H1 (cell line): ENCODE measurements around the gene BMX. TPM values are rescaled to one million over a fixed set of nuclear protein-coding genes. Genes with fewer than 3 reads are reported as not detected.

Experiments used
- CTCF ChIA-PET: fragments of 300-600 bp; sonication (Branson Sonifier 250); formaldehyde crosslinking; loops from one replicate; lab custom pipeline; 2021; ENCODE audit not compliant: partially characterized antibody; lab: Charles Lee
- POLR2A ChIA-PET: fragments of 300-600 bp; sonication (Branson Sonifier 250); formaldehyde crosslinking; loops from one replicate; lab custom pipeline; 2021; ENCODE audit warnings: inconsistent platforms; ENCODE audit not compliant: partially characterized antibody; lab: Charles Lee
- DNase-seq, 2 experiments: peaks; one replicate each; pipeline versions ENCODE4 v3.0.0 to v3.0.0-alpha.2; 2010 to 2022; ENCODE audit warnings: low spot score in 2 of 2, low read depth in 1 of 2, mixed read lengths in 1 of 2
- FAIRE-seq: peaks from 2 replicates; lab custom pipeline; 2011; peaks lifted over from hg19 to GRCh38; lab: Jason Lieb, UNC
- H2AFZ ChIP-seq: 2 replicates; pipeline ENCODE4 v1.8.1; 2012; ENCODE audit warnings: low read length, inconsistent platforms
- H2AK5ac ChIP-seq: 2 replicates; pipeline ENCODE4 v1.6.1; 2013; ENCODE audit warnings: low read depth, low read length
- H2BK120ac ChIP-seq: replicated peaks from 2 replicates; pipeline ENCODE3; 2013; ENCODE audit warnings: low read depth, low read length, inconsistent platforms
- H2BK12ac ChIP-seq: 2 replicates; pipeline ENCODE4 v1.6.1; 2013; ENCODE audit warnings: low read depth, low read length
- H2BK15ac ChIP-seq: 2 replicates; pipeline ENCODE4 v1.6.1; 2013; ENCODE audit warnings: low read length
- H2BK20ac ChIP-seq: 2 replicates; pipeline ENCODE4 v1.6.1; 2013; ENCODE audit warnings: low read length
- H2BK5ac ChIP-seq: 2 replicates; pipeline ENCODE4 v1.6.1; 2013; ENCODE audit warnings: low read depth, low read length
- H3K14ac ChIP-seq: 2 replicates; pipeline ENCODE4 v1.6.1; 2013; ENCODE audit warnings: inconsistent platforms; ENCODE audit not compliant: insufficient read length
- H3K18ac ChIP-seq: 2 replicates; pipeline ENCODE4 v1.6.1; 2013; ENCODE audit warnings: low read length; ENCODE audit errors: extremely low read depth
- H3K23ac ChIP-seq: 2 replicates; pipeline ENCODE4 v1.6.1; 2013; ENCODE audit warnings: inconsistent platforms; ENCODE audit not compliant: insufficient read length
- H3K23me2 ChIP-seq: 2 replicates; pipeline ENCODE4 v1.6.1; 2013; ENCODE audit warnings: low read depth, low read length
- H3K27ac ChIP-seq: 2 replicates; pipeline ENCODE4 v1.6.1; 2011; ENCODE audit warnings: low read depth, low read length, inconsistent platforms
- H3K27me3 ChIP-seq, 4 experiments: replicated peaks in 1 of 4; 1 replicate in 1 of 4; 2 replicates in 3 of 4; pipeline versions ENCODE4 v1.6.1 to v1.8.1; 2011 to 2013; ENCODE audit warnings: low read length in 3 of 4, mild to moderate bottlenecking in 3 of 4, inconsistent platforms in 2 of 4, mixed read lengths in 2 of 4, moderate library complexity in 1 of 4; ENCODE audit not compliant: control insufficient read depth in 3 of 4, insufficient read depth in 3 of 4; ENCODE audit errors: extremely low read depth in 1 of 4
- H3K36me3 ChIP-seq, 4 experiments: 2 replicates each; pipeline versions ENCODE4 v1.6.1 to v1.8.1; 2011 to 2013; ENCODE audit warnings: mild to moderate bottlenecking in 4 of 4, low read length in 3 of 4, moderate library complexity in 2 of 4, control low read depth in 1 of 4, inconsistent platforms in 1 of 4; ENCODE audit not compliant: insufficient read depth in 4 of 4, control insufficient read depth in 2 of 4
- H3K4ac ChIP-seq: replicated peaks from 2 replicates; pipeline ENCODE3; 2013; ENCODE audit warnings: low read length, low read depth, mixed read lengths, inconsistent platforms; ENCODE audit not compliant: insufficient read length
- H3K4me1 ChIP-seq, 4 experiments: replicated peaks in 1 of 4; 1 replicate in 1 of 4; 2 replicates in 3 of 4; pipeline versions ENCODE4 v1.6.1 to v1.8.1; 2011 to 2013; ENCODE audit warnings: low read length in 3 of 4, inconsistent platforms in 2 of 4, mixed read lengths in 1 of 4; ENCODE audit not compliant: insufficient read depth in 4 of 4, control insufficient read depth in 3 of 4
- H3K4me2 ChIP-seq, 2 experiments: 2 replicates each; pipeline versions ENCODE4 v1.6.1 to v1.8.1; 2011 to 2013; ENCODE audit warnings: low read depth in 2 of 2, low read length in 2 of 2, control low read depth in 1 of 2, inconsistent platforms in 1 of 2, mild to moderate bottlenecking in 1 of 2; ENCODE audit not compliant: insufficient read depth in 1 of 2
- H3K4me3 ChIP-seq, 4 experiments: fragments of 200-600, 300-600 bp in 1 of 4; sonication (generic), shearing (Covaris generic), sonication (Bioruptor Twin) in 1 of 4; 2 replicates each; pipeline versions ENCODE4 v1.5.1 to v1.8.1; 2011 to 2016; ENCODE audit warnings: low read length in 4 of 4, low read depth in 3 of 4, control low read depth in 2 of 4, inconsistent platforms in 2 of 4, mild to moderate bottlenecking in 2 of 4, mixed read lengths in 1 of 4, moderate library complexity in 1 of 4; ENCODE audit not compliant: insufficient read depth in 2 of 4; ENCODE audit errors: extremely low read depth in 1 of 4
- H3K56ac ChIP-seq: replicated peaks from 2 replicates; pipeline ENCODE3; 2013; ENCODE audit warnings: low read depth, mild to moderate bottlenecking, mixed read lengths, low read length, inconsistent platforms; ENCODE audit not compliant: insufficient read length
- H3K79me1 ChIP-seq: 2 replicates; pipeline ENCODE4 v1.6.1; 2013; ENCODE audit warnings: low read depth, low read length, control low read depth
- H3K79me2 ChIP-seq, 2 experiments: 2 replicates each; pipeline versions ENCODE4 v1.6.1 to v1.8.1; 2012 to 2013; ENCODE audit warnings: low read length in 2 of 2, mild to moderate bottlenecking in 2 of 2, inconsistent platforms in 1 of 2; ENCODE audit not compliant: insufficient read depth in 2 of 2, control insufficient read depth in 1 of 2
- H3K9ac ChIP-seq, 4 experiments: replicated peaks in 1 of 4; 1 replicate in 1 of 4; 2 replicates in 3 of 4; pipeline versions ENCODE4 v1.6.1 to v1.8.1; 2011 to 2013; ENCODE audit warnings: low read depth in 3 of 4, low read length in 3 of 4, control low read depth in 2 of 4, mild to moderate bottlenecking in 2 of 4, moderate library complexity in 2 of 4, inconsistent platforms in 1 of 4; ENCODE audit errors: extremely low read depth in 1 of 4
- H3K9me3 ChIP-seq, 2 experiments: 2 replicates each; pipeline versions ENCODE4 v1.6.1 to v1.8.1; 2012 to 2013; ENCODE audit warnings: mild to moderate bottlenecking in 2 of 2, moderate library complexity in 2 of 2, control low read depth in 1 of 2, inconsistent platforms in 1 of 2, low read depth in 1 of 2, low read length in 1 of 2, mixed read lengths in 1 of 2; ENCODE audit not compliant: insufficient read depth in 2 of 2
- H4K20me1 ChIP-seq, 2 experiments: replicated peaks in 1 of 2; 2 replicates each; pipeline versions ENCODE3 to v1.8.1; 2011 to 2013; ENCODE audit warnings: inconsistent platforms in 2 of 2, low read length in 2 of 2, mild to moderate bottlenecking in 1 of 2; ENCODE audit not compliant: insufficient read depth in 2 of 2, control insufficient read depth in 1 of 2
- H4K5ac ChIP-seq: 2 replicates; pipeline ENCODE4 v1.6.1; 2013; ENCODE audit warnings: low read length, low read depth, mixed read lengths, inconsistent platforms; ENCODE audit not compliant: insufficient read length
- H4K8ac ChIP-seq: 2 replicates; pipeline ENCODE4 v1.8.0; 2013; ENCODE audit warnings: mild to moderate bottlenecking, moderate library complexity, low read length, inconsistent platforms; ENCODE audit not compliant: insufficient read depth; ENCODE audit errors: extremely low read depth
- H4K91ac ChIP-seq: replicated peaks from 2 replicates; pipeline ENCODE3; 2013; ENCODE audit warnings: low read length, mixed read lengths, inconsistent platforms; ENCODE audit not compliant: insufficient read length
- CREB1 ChIP-seq: IDR thresholded peaks from 2 replicates; pipeline ENCODE4 v1.6.1; 2012; ENCODE audit warnings: inconsistent platforms
- GTF2F1 ChIP-seq: IDR thresholded peaks from 2 replicates; pipeline ENCODE4 v1.6.1; 2012; ENCODE audit warnings: low read depth, low read length, improper control_type of control experiment, borderline replicate concordance
- HDAC2 ChIP-seq, 2 experiments: fragments of 300-600 bp in 1 of 2; sonication (generic) in 1 of 2; IDR thresholded peaks; 2 replicates each; pipeline ENCODE4 v1.6.1; 2011 to 2012; ENCODE audit warnings: low read depth in 2 of 2, low read length in 2 of 2, mild to moderate bottlenecking in 2 of 2, moderate library complexity in 2 of 2, borderline replicate concordance in 1 of 2, inconsistent platforms in 1 of 2
- HDAC6 ChIP-seq: IDR thresholded peaks from one replicate; pipeline ENCODE4 v1.7.1; 2012; ENCODE audit warnings: low read depth, mild to moderate bottlenecking, inconsistent platforms, low read length, moderate library complexity
- NRF1 ChIP-seq: IDR thresholded peaks from 2 replicates; pipeline ENCODE4 v1.6.1; 2011; ENCODE audit warnings: mild to moderate bottlenecking, low read depth, low read length, improper control_type of control experiment
- POLR2A ChIP-seq, 2 experiments: IDR thresholded peaks; 1 replicate in 1 of 2; 2 replicates in 1 of 2; pipeline ENCODE4 v1.6.1; 2011; ENCODE audit warnings: low read depth in 2 of 2, low read length in 2 of 2, mild to moderate bottlenecking in 2 of 2; ENCODE audit errors: control extremely low read depth in 1 of 2
- POU5F1 ChIP-seq: IDR thresholded peaks from 2 replicates; pipeline ENCODE4 v1.6.1; 2011; ENCODE audit warnings: low read depth, mild to moderate bottlenecking, low read length, moderate library complexity
- RFX5 ChIP-seq: IDR thresholded peaks from 2 replicates; pipeline ENCODE4 v1.6.1; 2011; ENCODE audit warnings: low read depth, low read length, improper control_type of control experiment, borderline replicate concordance
- RXRA ChIP-seq: IDR thresholded peaks from 2 replicates; pipeline ENCODE4 v1.6.1; 2011; ENCODE audit warnings: low read depth, mild to moderate bottlenecking, low read length, moderate library complexity; ENCODE audit not compliant: insufficient read depth
- SP2 ChIP-seq: IDR thresholded peaks from 2 replicates; pipeline ENCODE4 v1.6.1; 2012; ENCODE audit warnings: mild to moderate bottlenecking, low read length, inconsistent platforms
- TEAD4 ChIP-seq: IDR thresholded peaks from 2 replicates; pipeline ENCODE4 v1.6.1; 2012; ENCODE audit warnings: low read depth, low read length, inconsistent platforms, mixed read lengths
- YY1 ChIP-seq: IDR thresholded peaks from 2 replicates; pipeline ENCODE4 v1.6.1; 2011; ENCODE audit warnings: low read depth, mild to moderate bottlenecking, low read length
- WGBS, 2 experiments: shearing (Covaris generic) in 1 of 2; methylation state at CpG; one replicate each; pipeline versions ENCODE4 v1.1.6 to v1.1.7; 2013 to 2015; ENCODE audit warnings: low lambda C conversion rate in 2 of 2, mixed read lengths in 2 of 2, inconsistent platforms in 1 of 2, low coverage in 1 of 2, missing lambda C conversion rate in 1 of 2; ENCODE audit not compliant: insufficient replicate concordance in 2 of 2, insufficient coverage in 1 of 2, insufficient read length in 1 of 2; ENCODE audit errors: extremely low coverage in 1 of 2, missing lambda C conversion rate in 1 of 2; 5-methylcytosine and 5-hydroxymethylcytosine counted together
- polyA plus RNA-seq, 7 experiments: library from polyadenylated mRNA; depleted of rRNA in 3 of 7; stranded (reverse) in 5 of 7; unstranded in 2 of 7; fragments of >200 nt in 5 of 7; fragments of 200-250 nt in 2 of 7; gene quantifications; 1 replicate in 5 of 7; 2 replicates in 1 of 7; 4 replicates in 1 of 7; pipeline versions ENCODE4 v1.2.1 to v1.2.3, GENCODE V29; 2011 to 2013; ENCODE audit warnings: missing spikeins in 2 of 7, mixed read lengths in 2 of 7
- total RNA-seq: library from RNA; stranded (reverse); fragmentation: NEBNext Ultra II Directional; extraction: Animal tissue kit (Norgen Biotek cat#: 25700); gene quantifications from 2 replicates; pipeline ENCODE4 v1.2.1, GENCODE V29; 2021
- TF ChIP-seq, protein P1 (sequence below): IDR thresholded peaks from 2 replicates; pipeline ENCODE4 v1.6.1; 2011; ENCODE audit warnings: low read length, improper control_type of control experiment

BMX gene
- total and polyA plus RNA-seq, 2 of the 8 experiments (the other 6 are each of a cell fraction or from before 2014, with no cell fraction given), result not detected

DNA sequence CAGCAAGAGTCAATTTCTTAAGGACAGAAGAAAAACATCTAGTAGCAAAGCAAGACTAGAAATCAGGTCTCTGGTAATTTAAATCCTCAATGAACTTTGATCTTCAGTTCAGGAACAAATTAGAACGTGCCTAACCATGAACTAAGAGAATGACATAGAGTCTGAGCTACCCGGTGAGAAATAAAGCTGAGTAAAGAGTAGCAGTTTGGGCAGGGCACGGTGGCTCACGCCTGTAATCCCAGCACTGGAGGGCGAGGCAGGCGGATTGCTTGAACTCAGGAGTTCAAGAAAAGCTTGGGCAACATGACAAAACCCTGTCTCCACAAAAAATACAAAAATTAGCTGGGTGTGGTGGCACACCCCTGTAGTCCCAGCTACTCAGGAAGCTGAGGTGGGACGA is 62.4 kb downstream of the BMX start:
- H2BK20ac ChIP-seq, result no peak overlapping the region
- no peak for FAIRE-seq

More for the DNA sequence above, 62.4 kb downstream of the BMX start:
- Histone ChIP-seq H3K4ac (no peak overlapping the region), H4K91ac (no peak overlapping the region), H3K4me1 (0 out of 7 replicates have a peak, but pooled peaks cover 0 to 3% (median 0%) of the 10 kb centered on the region in 4 experiments), H4K8ac (no peak overlapping the region), H3K36me3 (no peaks in the 10 kb centered on the region), H2BK120ac (no peak overlapping the region), H3K18ac (no peak overlapping the region), H3K9me3 (no peaks in the 10 kb centered on the region), H3K23ac (no peak overlapping the region), H2AFZ (no peak overlapping the region), H3K27ac (no peak overlapping the region), H3K23me2 (no peaks in the 10 kb centered on the region), H3K27me3 (no peaks in the 10 kb centered on the region), H3K4me3 (no peak overlapping the region), H2AK5ac (no peak overlapping the region), H3K14ac (no peak overlapping the region), H4K5ac (no peak overlapping the region), H3K4me2 (no peak overlapping the region), H2BK12ac (no peak overlapping the region), H2BK5ac (no peak overlapping the region), H3K56ac (no peak overlapping the region), H3K79me1 (no peaks in the 10 kb centered on the region), H4K20me1 (no peaks in the 10 kb centered on the region), H2BK15ac (no peak overlapping the region), H3K9ac (no peak overlapping the region), H3K79me2 (no peaks in the 10 kb centered on the region)
- POLR2A ChIA-PET, result no interaction called here
- CTCF ChIA-PET, result interaction anchor here (0.8 kb wide), 1 partner anchor 181 kb away, joined by 3 read pairs; no protein-coding TSS in a partner anchor
- TF ChIP-seq RXRA, result no peak
- TF ChIP-seq SP2, result no peak
- no peak for TF ChIP-seq NRF1
- no peak for TF ChIP-seq HDAC6
- TF ChIP-seq, protein P1, sequence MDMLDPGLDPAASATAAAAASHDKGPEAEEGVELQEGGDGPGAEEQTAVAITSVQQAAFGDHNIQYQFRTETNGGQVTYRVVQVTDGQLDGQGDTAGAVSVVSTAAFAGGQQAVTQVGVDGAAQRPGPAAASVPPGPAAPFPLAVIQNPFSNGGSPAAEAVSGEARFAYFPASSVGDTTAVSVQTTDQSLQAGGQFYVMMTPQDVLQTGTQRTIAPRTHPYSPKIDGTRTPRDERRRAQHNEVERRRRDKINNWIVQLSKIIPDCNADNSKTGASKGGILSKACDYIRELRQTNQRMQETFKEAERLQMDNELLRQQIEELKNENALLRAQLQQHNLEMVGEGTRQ, result no peak
- no peak for TF ChIP-seq TEAD4
- TF ChIP-seq HDAC2 (IDR thresholded peaks at IDR 0.05; ENCODE audit: borderline replicate concordance in 1 of 2, low read depth in 2 of 2, low read length in 2 of 2), result no peak
- no peak for TF ChIP-seq GTF2F1
- no peak for TF ChIP-seq POLR2A (IDR thresholded peaks at IDR 0.05; ENCODE audit: control extremely low read depth in 1 of 2, low read depth in 2 of 2, low read length in 2 of 2)
- no peak for TF ChIP-seq YY1
- TF ChIP-seq RFX5, result no peak
- no peak for TF ChIP-seq CREB1
- no peak for TF ChIP-seq POU5F1
- no peak for DNase-seq
- 75% methylated on average over 5 of the region's 7 CpGs; no CpG with 5 or more reads in 1 of the 2 experiments for WGBS, 2 experiments
